T-helper 22 cell (primary cell): ENCODE data around the gene SNX18.
"Not testable (repeated sequence)": the region's sequence is repeated elsewhere in the genome, so short reads cannot be mapped to it uniquely, and the experiment has no call there.

ENCODE experiments used
- DNase-seq: peaks from one replicate; pipeline ENCODE4 v3.0.0-alpha.2; 2020; ENCODE audit warnings: low read depth

The SNX18 gene, protein sequence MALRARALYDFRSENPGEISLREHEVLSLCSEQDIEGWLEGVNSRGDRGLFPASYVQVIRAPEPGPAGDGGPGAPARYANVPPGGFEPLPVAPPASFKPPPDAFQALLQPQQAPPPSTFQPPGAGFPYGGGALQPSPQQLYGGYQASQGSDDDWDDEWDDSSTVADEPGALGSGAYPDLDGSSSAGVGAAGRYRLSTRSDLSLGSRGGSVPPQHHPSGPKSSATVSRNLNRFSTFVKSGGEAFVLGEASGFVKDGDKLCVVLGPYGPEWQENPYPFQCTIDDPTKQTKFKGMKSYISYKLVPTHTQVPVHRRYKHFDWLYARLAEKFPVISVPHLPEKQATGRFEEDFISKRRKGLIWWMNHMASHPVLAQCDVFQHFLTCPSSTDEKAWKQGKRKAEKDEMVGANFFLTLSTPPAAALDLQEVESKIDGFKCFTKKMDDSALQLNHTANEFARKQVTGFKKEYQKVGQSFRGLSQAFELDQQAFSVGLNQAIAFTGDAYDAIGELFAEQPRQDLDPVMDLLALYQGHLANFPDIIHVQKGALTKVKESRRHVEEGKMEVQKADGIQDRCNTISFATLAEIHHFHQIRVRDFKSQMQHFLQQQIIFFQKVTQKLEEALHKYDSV

DNA sequence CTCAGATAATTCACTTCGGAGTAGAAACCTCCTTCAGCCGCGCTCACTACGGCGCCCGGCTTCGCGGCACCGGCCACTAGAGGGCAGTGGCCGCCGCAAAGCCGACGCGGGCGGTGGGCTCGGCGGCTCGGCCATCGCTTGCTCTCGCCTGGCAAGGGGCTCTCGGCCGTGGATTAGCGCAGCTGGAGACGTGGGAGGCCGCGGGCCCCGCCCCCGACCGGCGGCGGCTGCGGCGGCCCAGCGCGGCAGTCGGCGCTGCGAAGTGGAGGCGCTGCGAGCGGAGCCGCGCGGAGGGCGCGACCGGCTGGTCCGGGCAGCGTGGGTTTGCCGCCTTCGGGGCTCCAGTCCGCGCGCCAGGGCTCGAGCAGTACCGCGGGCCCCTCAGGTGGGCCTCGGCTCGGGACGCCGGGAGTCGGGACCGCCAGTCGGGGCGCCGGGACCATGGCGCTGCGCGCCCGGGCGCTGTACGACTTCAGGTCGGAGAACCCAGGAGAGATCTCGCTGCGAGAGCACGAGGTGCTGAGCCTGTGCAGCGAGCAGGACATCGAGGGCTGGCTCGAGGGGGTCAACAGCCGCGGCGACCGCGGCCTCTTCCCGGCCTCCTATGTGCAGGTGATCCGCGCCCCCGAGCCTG is at the start of gene SNX18:
SNX18 (plus strand) TSS at position 248 of the 634 bp plus-strand sequence; CDS start at position 442, 194 bp downstream.
- peak; percentile 88 for DNase-seq

DNA sequence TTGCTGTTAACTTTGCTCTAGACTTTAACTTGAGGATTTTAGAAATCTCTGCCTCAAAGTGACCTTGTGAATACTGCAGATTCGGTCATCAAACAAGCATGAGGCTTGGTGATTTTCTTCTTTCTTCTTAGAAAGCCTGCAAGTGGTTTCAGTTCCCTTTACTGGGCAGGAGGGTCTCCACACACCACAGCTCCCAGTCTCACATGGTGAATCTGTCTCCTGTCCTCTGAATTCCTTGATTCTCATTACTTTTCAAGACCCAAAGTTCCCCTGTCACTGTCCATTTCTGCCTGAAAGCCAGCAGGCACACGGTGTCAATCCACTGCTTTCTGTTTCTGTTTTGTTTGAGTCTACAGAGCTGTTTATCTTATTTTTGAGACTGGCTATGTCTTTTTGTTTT is 47.9 kb upstream of the SNX18 start:
- no peak for DNase-seq

DNA sequence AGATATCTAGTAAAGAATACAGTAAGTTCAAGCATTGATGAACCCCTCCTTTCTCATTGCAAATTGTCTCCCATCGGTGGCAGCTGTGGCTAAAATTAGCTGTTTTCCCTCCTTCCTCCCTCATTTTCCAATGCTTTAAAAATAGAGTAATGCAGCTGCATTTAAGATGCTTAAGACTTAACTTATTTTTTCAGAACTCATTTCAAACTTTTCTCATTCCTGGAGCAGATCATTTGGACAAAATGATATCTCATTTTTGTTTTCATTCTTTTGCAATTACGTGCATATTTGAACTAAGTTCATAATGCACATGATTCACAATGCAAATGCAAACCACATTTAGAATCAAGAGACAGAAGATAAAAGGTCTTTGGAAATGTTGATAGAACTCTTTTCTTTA is 47.4 kb upstream of the SNX18 start:
- no peak for DNase-seq

GRCh38 chr5:54470677-54471076 is 46.9 kb upstream of the SNX18 start:
- DNase-seq, result no peak

- DNase-seq, result no peak
Observed at GRCh38 chr5:54471398-54471797, 46.2 kb upstream of the SNX18 start.

DNA sequence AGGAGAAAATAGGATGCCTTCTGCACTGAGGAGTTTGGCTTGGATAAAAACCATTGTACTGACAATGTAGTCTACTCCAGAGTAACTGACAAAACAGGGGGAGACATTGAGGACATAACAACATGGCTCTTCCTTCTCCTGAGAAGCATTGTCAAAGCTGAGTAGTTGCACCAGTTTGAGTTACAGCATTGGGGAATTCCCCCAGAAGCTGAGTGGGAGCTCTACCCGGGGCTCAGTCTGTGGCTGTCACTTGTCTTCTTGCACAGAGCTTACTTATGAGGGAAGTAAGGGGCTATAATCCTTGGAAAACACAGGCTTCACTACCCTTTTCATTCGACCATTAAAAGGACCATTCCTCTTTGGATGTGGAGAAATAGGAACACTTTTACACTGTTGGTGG is 40.9 kb upstream of the SNX18 start:
- no peak for DNase-seq

- DNase-seq, result no peak
Observed at GRCh38 chr5:54477941-54478478, 39.5 kb upstream of the SNX18 start.

DNA sequence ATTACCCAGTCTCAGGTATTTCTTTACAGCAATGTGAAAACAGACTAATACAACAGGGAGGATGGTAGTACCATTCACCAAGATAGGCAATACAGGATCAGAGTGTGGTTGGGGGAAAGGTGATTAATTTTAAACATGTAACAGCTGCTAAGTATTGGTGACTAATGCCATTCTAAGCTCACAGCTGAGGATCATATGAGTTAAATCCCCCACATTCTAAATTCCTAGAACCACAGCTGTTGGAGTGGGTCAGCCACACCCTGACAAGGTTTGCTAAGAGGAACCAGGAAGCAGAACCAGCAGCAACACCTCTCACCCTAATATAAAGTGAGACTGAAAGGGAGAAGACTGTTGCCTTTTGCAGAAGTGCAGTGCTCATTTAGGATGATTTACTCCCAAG is 37.3 kb upstream of the SNX18 start:
- no peak for DNase-seq

DNA sequence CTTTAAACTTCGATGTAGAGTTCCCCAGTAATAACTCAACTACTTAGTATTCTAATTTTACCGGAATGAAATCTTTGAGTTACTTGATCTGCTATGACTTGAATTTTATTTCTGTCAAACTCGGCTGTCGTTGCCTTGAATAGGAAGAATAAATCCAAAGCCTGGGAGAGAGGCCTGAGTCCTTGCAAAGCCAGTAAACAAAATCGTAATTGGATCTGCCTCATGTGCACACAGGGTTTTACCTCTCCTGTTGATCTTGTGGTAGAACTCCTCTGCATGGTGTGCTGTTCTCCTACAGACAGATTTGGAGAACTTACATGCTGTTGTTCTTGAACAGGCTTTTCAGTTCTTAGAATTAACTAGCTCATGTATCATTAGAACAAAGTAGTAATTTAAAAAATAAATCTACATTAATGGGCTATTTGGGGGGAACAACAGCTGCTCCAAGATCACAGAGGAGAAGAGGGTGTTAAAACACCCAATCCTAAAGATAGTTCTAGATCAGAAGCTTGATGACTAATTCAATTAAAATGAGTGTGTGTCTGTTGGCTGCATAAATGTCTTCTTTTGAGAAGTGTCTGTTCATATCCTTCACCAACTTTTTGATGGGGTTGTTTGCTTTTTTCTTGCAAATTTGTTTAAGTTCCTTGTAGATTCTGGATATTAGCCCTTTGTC is 33.2 kb upstream of the SNX18 start:
- DNase-seq, result no peak

GRCh38 chr5:54485659-54486058 is 31.9 kb upstream of the SNX18 start:
- not testable (repeated sequence) for DNase-seq

DNA sequence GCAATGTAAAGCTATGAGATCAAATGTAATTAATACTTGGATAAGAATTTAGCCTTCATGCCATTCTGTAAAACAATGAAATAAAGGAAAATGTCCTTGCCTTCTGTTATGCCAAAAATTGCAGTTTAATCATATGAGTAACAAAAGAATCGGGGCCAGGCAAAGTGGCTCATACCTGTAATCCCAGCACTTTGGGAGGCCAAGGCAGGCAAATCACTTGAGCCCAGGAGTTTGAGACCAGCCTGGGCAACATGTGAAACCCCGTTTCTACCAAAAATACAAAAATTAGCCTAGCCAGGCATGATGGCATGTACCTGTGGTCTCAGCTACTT is 27.9 kb upstream of the SNX18 start:
- DNase-seq, result not testable (repeated sequence)

DNA sequence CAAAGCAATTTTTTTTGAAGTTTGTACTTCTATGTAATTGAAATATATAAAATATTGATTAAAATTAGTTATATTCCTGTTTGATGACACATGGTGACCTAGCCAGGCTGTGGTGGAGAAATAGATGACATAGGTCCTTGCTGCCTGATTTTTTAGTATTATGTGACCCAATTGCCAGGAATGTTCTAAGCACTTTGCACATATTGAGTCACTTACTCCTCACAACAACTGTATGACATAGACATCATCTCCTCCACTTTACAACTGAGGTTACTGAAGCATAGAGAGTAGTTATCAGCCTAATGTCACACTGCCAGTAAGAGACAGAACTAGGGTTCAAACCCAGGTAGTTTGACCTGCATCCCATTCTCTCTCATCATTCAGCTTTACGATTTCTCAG is 26.2 kb upstream of the SNX18 start:
- no peak for DNase-seq

GRCh38 chr5:54492178-54492577 is 25.4 kb upstream of the SNX18 start:
- no peak for DNase-seq

- no peak for DNase-seq
Observed at GRCh38 chr5:54495027-54495426, 22.5 kb upstream of the SNX18 start.

DNA sequence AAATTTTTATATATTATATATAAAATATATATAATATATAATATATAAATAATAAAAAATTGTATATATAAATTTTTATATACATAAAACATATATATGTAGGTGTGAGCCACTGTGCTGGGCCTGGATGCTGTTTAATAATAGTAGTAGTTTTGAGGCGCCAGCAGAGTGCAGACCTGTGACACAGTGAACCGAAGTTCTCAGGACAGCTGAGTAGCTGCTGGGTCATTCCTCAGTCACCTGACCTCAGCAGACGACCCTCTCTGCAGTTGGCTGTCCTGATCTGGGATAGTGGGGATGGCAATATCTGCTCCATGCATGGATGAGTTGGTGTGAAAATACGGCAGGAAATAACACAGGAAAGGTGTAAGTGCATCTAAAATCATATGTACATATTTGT is 3.3 kb upstream of the SNX18 start:
- no peak for DNase-seq

- DNase-seq, result no peak
Observed at GRCh38 chr5:54514841-54515432, 2.6 kb upstream of the SNX18 start.

- DNase-seq, result no peak
Observed at GRCh38 chr5:54515634-54516033, 1.9 kb upstream of the SNX18 start.

DNA sequence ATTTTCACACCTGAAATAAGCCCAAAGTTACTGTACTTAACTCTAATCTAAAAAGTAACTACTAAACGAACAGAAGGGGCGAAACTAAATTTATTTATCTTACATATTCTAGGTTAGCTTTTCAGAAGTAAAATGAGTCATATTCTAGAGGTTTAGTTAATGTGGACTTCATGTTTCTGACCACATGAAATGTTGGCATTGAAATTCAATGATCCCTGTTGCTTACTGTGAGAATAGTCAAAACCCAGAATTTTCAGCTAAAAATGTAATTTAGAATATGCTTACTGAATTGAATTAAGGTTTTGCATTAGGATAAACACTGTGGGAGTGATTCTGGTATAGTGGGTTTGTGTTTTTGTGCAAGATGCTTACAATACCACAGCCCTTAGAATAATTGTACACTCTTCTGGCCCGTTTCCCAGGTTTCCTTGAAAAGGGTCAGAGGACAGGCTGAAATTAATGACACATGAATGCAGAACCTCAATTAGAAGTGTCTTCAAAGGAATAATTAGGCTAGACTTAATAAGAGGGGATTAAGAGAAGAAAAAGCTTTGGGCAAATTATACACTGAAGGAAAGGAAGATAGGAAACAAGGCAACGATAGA is 1.4 kb upstream of the SNX18 start:
- DNase-seq, result no peak

GRCh38 chr5:54517174-54517511 is 416 bp upstream of the SNX18 start:
- no peak for DNase-seq

- peak; percentile 27 for DNase-seq
Observed at GRCh38 chr5:54518146-54518817, 723 bp downstream of the SNX18 start.

- DNase-seq, result no peak
Observed at GRCh38 chr5:54518818-54519508, 1.4 kb downstream of the SNX18 start.
